K562 (cell line): ENCODE results near the gene SLC7A8. TPM values are rescaled to one million over a fixed set of nuclear protein-coding genes. Genes with fewer than 3 reads are reported as not detected.
A peak's percentile ranks its signal among the peaks of the same experiment; 100 is the strongest.

Source experiments
- ARID2 ChIP-seq: fragments of 450-650 bp; IDR thresholded peaks from 2 replicates; pipeline ENCODE4 v1.6.1; 2017; ENCODE audit warnings: antibody characterized with exemption, mild to moderate bottlenecking
- CBFA2T3 ChIP-seq: fragments of 450-650 bp; IDR thresholded peaks from 2 replicates; pipeline ENCODE4 v1.6.1; 2017
- CCAR2 ChIP-seq: fragments of 200-400 bp; formaldehyde crosslinking; IDR thresholded peaks from 2 replicates; pipeline ENCODE4 v1.6.1; 2017; ENCODE audit warnings: mild to moderate bottlenecking, low read depth, low read length
- E2F3 ChIP-seq: fragments of 250-450 bp; sonication (Bioruptor Pico); IDR thresholded peaks from 2 replicates; pipeline ENCODE4 v1.4.0; 2020; ENCODE audit warnings: mild to moderate bottlenecking
- FOSL1 ChIP-seq: fragments of 200-800 bp; sonication (Bioruptor generic); conservative IDR thresholded peaks from 2 replicates; pipeline ENCODE4 v1.6.1; 2016; ENCODE audit warnings: missing genetic modification characterization, missing compliant biosample characterization
- HNRNPL ChIP-seq: fragments of 200-400 bp; formaldehyde crosslinking; IDR thresholded peaks from 2 replicates; pipeline ENCODE4 v1.6.1; 2017; ENCODE audit warnings: low read depth, mild to moderate bottlenecking, low read length
- MITF ChIP-seq: IDR thresholded peaks from 2 replicates; pipeline ENCODE4 v1.6.1; 2014; ENCODE audit warnings: antibody characterized with exemption
- NR3C1 ChIP-seq: sonication (generic); formaldehyde crosslinking; IDR thresholded peaks from 2 replicates; pipeline ENCODE4 v1.8.1; 2022; ENCODE audit warnings: missing genetic modification reagents
- SOX6 ChIP-seq: fragments of 450-650 bp; IDR thresholded peaks from 2 replicates; pipeline ENCODE4 v1.6.1; 2014; ENCODE audit warnings: mild to moderate bottlenecking
- SREBF2 ChIP-seq: sonication (generic); formaldehyde crosslinking; IDR thresholded peaks from 2 replicates; pipeline ENCODE4 v1.4.0; 2020; ENCODE audit warnings: mild to moderate bottlenecking, missing genetic modification reagents
- SRSF9 ChIP-seq: fragments of 200-400 bp; formaldehyde crosslinking; IDR thresholded peaks from 2 replicates; pipeline ENCODE4 v1.6.1; 2017; ENCODE audit warnings: low read depth, low read length, borderline replicate concordance
- TBL1XR1 ChIP-seq, 2 experiments: IDR thresholded peaks; 2 replicates each; pipeline ENCODE4 v1.6.1; 2012; ENCODE audit warnings: improper control_type of control experiment in 2 of 2, low read length in 2 of 2, mild to moderate bottlenecking in 1 of 2
- TBP ChIP-seq: optimal IDR thresholded peaks from 2 replicates; pipeline ENCODE3; 2011; ENCODE audit warnings: low read depth, low read length, improper control_type of control experiment
- ZEB2 ChIP-seq: fragments of 450-650 bp; IDR thresholded peaks from 2 replicates; pipeline ENCODE4 v1.6.1; 2016
- ZNF324 ChIP-seq: fragments of 250-450 bp; sonication (Bioruptor Pico); IDR thresholded peaks from 2 replicates; pipeline ENCODE4 v1.4.0; 2020; ENCODE audit warnings: mild to moderate bottlenecking
- ZNF384 ChIP-seq: IDR thresholded peaks from 2 replicates; pipeline ENCODE4 v1.6.1; 2012; ENCODE audit warnings: low read depth, low read length, improper control_type of control experiment
- ZNF395 ChIP-seq: fragments of 200-800 bp; sonication (Bioruptor generic); IDR thresholded peaks from 2 replicates; pipeline ENCODE4 v1.6.1; 2017; ENCODE audit warnings: missing genetic modification characterization, missing compliant biosample characterization
- ZNF551 ChIP-seq: fragments of 250-450 bp; sonication (Bioruptor Pico); IDR thresholded peaks from 2 replicates; pipeline ENCODE4 v1.5.0; 2021; ENCODE audit warnings: mild to moderate bottlenecking, moderate library complexity
- ZNF717 ChIP-seq: fragments of 250-450 bp; sonication (Bioruptor Pico); IDR thresholded peaks from 2 replicates; pipeline ENCODE4 v1.5.0; 2021
- ZNF75A ChIP-seq: fragments of 450-650 bp; formaldehyde crosslinking; IDR thresholded peaks from 2 replicates; pipeline ENCODE4 v1.4.0; 2020; ENCODE audit warnings: mild to moderate bottlenecking
- ZNF780A ChIP-seq: fragments of 250-450 bp; sonication (Bioruptor Pico); IDR thresholded peaks from 2 replicates; pipeline ENCODE4 v1.5.0; 2021; ENCODE audit warnings: mild to moderate bottlenecking
- polyA plus RNA-seq, 8 experiments: library from polyadenylated mRNA; depleted of rRNA in 4 of 8; stranded (reverse) in 5 of 8; unstranded in 3 of 8; fragments of >200 nt; fragmentation: Nextera tagmentation in 2 of 8; fragmentation: Illumina TruSeq in 1 of 8; extraction: Ambion mirVana in 2 of 8; extraction: Trizol in 1 of 8; gene quantifications; 2 replicates each; pipeline versions ENCODE4 v1.2.1 to v1.2.3, GENCODE V29; 2011 to 2014; ENCODE audit warnings: inconsistent platforms in 1 of 8, missing spikeins in 1 of 8
- total RNA-seq, 7 experiments: library from RNA; depleted of rRNA in 6 of 7; stranded (reverse); fragments of >200 nt in 6 of 7; fragmentation: Illumina TruSeq in 2 of 7; extraction: Trizol in 2 of 7; gene quantifications; 2 replicates each; pipeline versions ENCODE4 v1.2.1 to v1.2.3, GENCODE V29; 2011 to 2021; ENCODE audit warnings: low replicate concordance in 1 of 7
- TF ChIP-seq, protein P1 (sequence below): fragments of 450-650 bp; formaldehyde crosslinking; IDR thresholded peaks from 2 replicates; pipeline ENCODE4 v1.4.0; 2020; ENCODE audit warnings: mild to moderate bottlenecking, moderate library complexity
- TF ChIP-seq, protein P2 (sequence below): sonication (generic); formaldehyde crosslinking; IDR thresholded peaks from 2 replicates; pipeline ENCODE4 v1.8.1; 2023; ENCODE audit warnings: mild to moderate bottlenecking, missing genetic modification reagents
- TF ChIP-seq, protein P3 (sequence below), 2 experiments: fragments of 450-650 bp; conservative IDR thresholded peaks; 2 replicates each; pipeline ENCODE4 v1.6.1; 2017; ENCODE audit warnings: mild to moderate bottlenecking in 2 of 2, moderate library complexity in 2 of 2

The SLC7A8 gene
- total and polyA plus RNA-seq, 9 of the 15 experiments (the other 6 are each of a cell fraction or from before 2014, with no cell fraction given): 2.0 to 33.0 (median 6.0) TPM

DNA sequence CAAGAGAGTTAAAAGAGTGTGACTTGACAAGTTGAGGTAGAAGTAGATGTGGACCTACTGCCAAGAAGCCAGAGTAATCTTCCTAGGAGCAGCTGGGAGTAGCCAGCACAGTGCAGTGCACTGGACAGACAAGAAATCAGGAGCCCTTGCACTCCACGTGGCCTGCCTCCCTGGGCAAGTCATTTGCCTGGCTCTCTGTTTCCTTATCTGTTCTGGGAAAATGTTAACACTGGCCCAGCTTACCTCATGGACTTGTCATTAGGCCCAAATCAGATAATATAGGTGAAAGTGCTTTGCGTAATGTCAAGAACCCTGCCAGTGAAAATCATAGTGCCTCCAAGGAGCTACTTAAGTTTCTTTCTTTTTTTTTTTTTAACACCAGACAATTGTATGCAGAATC is 19.2 kb downstream of the SLC7A8 start (continued):
- TF ChIP-seq, protein P1, sequence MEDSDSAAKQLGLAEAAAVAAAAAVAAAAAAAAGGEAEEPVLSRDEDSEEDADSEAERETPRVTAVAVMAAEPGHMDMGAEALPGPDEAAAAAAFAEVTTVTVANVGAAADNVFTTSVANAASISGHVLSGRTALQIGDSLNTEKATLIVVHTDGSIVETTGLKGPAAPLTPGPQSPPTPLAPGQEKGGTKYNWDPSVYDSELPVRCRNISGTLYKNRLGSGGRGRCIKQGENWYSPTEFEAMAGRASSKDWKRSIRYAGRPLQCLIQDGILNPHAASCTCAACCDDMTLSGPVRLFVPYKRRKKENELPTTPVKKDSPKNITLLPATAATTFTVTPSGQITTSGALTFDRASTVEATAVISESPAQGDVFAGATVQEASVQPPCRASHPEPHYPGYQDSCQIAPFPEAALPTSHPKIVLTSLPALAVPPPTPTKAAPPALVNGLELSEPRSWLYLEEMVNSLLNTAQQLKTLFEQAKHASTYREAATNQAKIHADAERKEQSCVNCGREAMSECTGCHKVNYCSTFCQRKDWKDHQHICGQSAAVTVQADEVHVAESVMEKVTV (CRISPR knock-in tag): no peak
- TF ChIP-seq NR3C1 (CRISPR knock-in tag) (no peak), SOX6 (peak; percentile 80), HNRNPL (no peak), SRSF9 (no peak), ZNF75A (no peak), MITF (no peak), CCAR2 (no peak), ZNF717 (no peak), ZNF395 (CRISPR knock-in tag) (peak; percentile 33; the same call in 1 of the 2 replicates), SREBF2 (CRISPR knock-in tag) (no peak), ZNF551 (CRISPR knock-in tag) (no peak), ZEB2 (peak; percentile 64), ZNF324 (no peak), E2F3 (no peak), FOSL1 (peak; percentile 55), CBFA2T3 (peak; percentile 78), ZNF780A (CRISPR knock-in tag) (no peak), ZNF384 (no peak), ARID2 (no peak), TBL1XR1 (IDR thresholded peaks at IDR 0.05; ENCODE audit: low read length in 2 of 2) (peak in 1 of 2 experiments; percentile 49; a peak in 1 of 4 replicates), TBP (no peak)
- TF ChIP-seq, protein P2, sequence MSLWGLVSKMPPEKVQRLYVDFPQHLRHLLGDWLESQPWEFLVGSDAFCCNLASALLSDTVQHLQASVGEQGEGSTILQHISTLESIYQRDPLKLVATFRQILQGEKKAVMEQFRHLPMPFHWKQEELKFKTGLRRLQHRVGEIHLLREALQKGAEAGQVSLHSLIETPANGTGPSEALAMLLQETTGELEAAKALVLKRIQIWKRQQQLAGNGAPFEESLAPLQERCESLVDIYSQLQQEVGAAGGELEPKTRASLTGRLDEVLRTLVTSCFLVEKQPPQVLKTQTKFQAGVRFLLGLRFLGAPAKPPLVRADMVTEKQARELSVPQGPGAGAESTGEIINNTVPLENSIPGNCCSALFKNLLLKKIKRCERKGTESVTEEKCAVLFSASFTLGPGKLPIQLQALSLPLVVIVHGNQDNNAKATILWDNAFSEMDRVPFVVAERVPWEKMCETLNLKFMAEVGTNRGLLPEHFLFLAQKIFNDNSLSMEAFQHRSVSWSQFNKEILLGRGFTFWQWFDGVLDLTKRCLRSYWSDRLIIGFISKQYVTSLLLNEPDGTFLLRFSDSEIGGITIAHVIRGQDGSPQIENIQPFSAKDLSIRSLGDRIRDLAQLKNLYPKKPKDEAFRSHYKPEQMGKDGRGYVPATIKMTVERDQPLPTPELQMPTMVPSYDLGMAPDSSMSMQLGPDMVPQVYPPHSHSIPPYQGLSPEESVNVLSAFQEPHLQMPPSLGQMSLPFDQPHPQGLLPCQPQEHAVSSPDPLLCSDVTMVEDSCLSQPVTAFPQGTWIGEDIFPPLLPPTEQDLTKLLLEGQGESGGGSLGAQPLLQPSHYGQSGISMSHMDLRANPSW (CRISPR knock-in tag): no peak
- TF ChIP-seq, protein P3, sequence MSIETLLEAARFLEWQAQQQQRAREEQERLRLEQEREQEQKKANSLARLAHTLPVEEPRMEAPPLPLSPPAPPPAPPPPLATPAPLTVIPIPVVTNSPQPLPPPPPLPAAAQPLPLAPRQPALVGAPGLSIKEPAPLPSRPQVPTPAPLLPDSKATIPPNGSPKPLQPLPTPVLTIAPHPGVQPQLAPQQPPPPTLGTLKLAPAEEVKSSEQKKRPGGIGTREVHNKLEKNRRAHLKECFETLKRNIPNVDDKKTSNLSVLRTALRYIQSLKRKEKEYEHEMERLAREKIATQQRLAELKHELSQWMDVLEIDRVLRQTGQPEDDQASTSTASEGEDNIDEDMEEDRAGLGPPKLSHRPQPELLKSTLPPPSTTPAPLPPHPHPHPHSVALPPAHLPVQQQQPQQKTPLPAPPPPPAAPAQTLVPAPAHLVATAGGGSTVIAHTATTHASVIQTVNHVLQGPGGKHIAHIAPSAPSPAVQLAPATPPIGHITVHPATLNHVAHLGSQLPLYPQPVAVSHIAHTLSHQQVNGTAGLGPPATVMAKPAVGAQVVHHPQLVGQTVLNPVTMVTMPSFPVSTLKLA (conservative IDR thresholded peaks at IDR 0.05): peak; percentile 91 to 95
